ENCODE data around the gene CCSER1.
"Not testable (repeated sequence)": the region's sequence is repeated elsewhere in the genome, so short reads cannot be mapped to it uniquely, and the experiment has no call there.

- TF ChIP-seq POLR2AphosphoS5 (IDR thresholded peaks at IDR 0.05; ENCODE audit: borderline replicate concordance, low read depth, low read length); EZH2 (IDR thresholded peaks at IDR 0.05): not testable (repeated sequence)
Observed at GRCh38 chr4:91185061-91185460, 1057.9 kb downstream of the CCSER1 start.

Data from SK-N-MC (cell line).